HG03378 (cell line): ENCODE results near the gene CELSR3.

ENCODE experiments used
- ATAC-seq: cut with Tn5 transposase; IDR thresholded peaks from one replicate; pipeline ENCODE4 v1.9.1; 2021; ENCODE audit warnings: mild to moderate bottlenecking, moderate library complexity; ENCODE audit not compliant: unreplicated experiment

Gene CELSR3

GRCh38 chr3:48634661-48635221 is 27.9 kb downstream of the CELSR3 start:
- peak; percentile 2 for ATAC-seq

GRCh38 chr3:48633743-48634142 is 28.9 kb downstream of the CELSR3 start:
- ATAC-seq: no peak

GRCh38 chr3:48633256-48633655 is 29.4 kb downstream of the CELSR3 start:
- ATAC-seq: no peak

GRCh38 chr3:48631516-48632448 is 30.9 kb downstream of the CELSR3 start:
- ATAC-seq: no peak

GRCh38 chr3:48630833-48631232 is 31.9 kb downstream of the CELSR3 start:
- ATAC-seq: no peak

GRCh38 chr3:48630407-48630806 is 32.3 kb downstream of the CELSR3 start:
- ATAC-seq: no peak

GRCh38 chr3:48629894-48630293 is 32.8 kb downstream of the CELSR3 start:
- no peak for ATAC-seq

GRCh38 chr3:48628277-48629017 is 34.2 kb downstream of the CELSR3 start:
- no peak for ATAC-seq

GRCh38 chr3:48625600-48625999 is 37.1 kb downstream of the CELSR3 start:
- no peak for ATAC-seq

GRCh38 chr3:48624767-48625166 is 37.9 kb downstream of the CELSR3 start:
- ATAC-seq: no peak

- ATAC-seq: no peak
These were observed 38.7 kb downstream of the CELSR3 start for GRCh38 chr3:48623851-48624547.

- no peak for ATAC-seq
These were observed 41.2 kb downstream of the CELSR3 start, which contains the start of gene TMEM89 for GRCh38 chr3:48621461-48621869. TMEM89 (minus strand) TSS chr3:48621769; CDS start chr3:48621756, 13 bp downstream.

GRCh38 chr3:48619541-48620524 is 42.9 kb downstream of the CELSR3 start:
- ATAC-seq: no peak

GRCh38 chr3:48617559-48617958 is 45.1 kb downstream of the CELSR3 start:
- ATAC-seq: no peak

GRCh38 chr3:48614044-48614443 is 48.6 kb downstream of the CELSR3 start:
- no peak for ATAC-seq

GRCh38 chr3:48612309-48612708 is 50.4 kb downstream of the CELSR3 start:
- no peak for ATAC-seq

GRCh38 chr3:48609088-48610005 is 53.3 kb downstream of the CELSR3 start, which contains the start of gene UQCRC1:
UQCRC1 (minus strand) TSS chr3:48609646; CDS start chr3:48609620, 26 bp downstream.
- peak; percentile 93 for ATAC-seq

- no peak for ATAC-seq
These were observed 55.2 kb downstream of the CELSR3 start for GRCh38 chr3:48607519-48607918.

GRCh38 chr3:48601622-48601994 is 61.1 kb downstream of the CELSR3 start:
- no peak for ATAC-seq
